Ovary (tissue), 9 donors: Measurements from ENCODE around the gene THTPA. TPM values are rescaled to one million over a fixed set of nuclear protein-coding genes. Genes with fewer than 3 reads are reported as not detected.

Experiments used
- DNase-seq, 5 donors: peaks; one replicate each; pipeline ENCODE4 v3.0.0-alpha.2; 2019 to 2020
- H3K27ac ChIP-seq, 2 donors: fragments of 200-600 bp; one replicate each; pipeline versions ENCODE4 v1.5.1 to v1.8.0; 2019 to 2022
- H3K27me3 ChIP-seq: fragments of 200-600 bp; one replicate; pipeline ENCODE4 v1.8.0; 2022
- H3K36me3 ChIP-seq: fragments of 200-600 bp; sonication (generic); one replicate; pipeline ENCODE4 v1.5.1; 2019
- H3K4me1 ChIP-seq: one replicate; pipeline ENCODE4 v1.8.1; 2013; ENCODE audit warnings: mild to moderate bottlenecking, moderate library complexity; ENCODE audit not compliant: insufficient read depth
- H3K4me3 ChIP-seq: fragments of 200-600 bp; sonication (generic); one replicate; pipeline ENCODE4 v1.5.1; 2017
- H3K9me3 ChIP-seq, 2 donors: fragments of 200-600 bp in 1 of 2; sonication (generic) in 1 of 2; one replicate each; pipeline versions ENCODE4 v1.5.1 to v1.8.1; 2013 to 2019; ENCODE audit warnings: mild to moderate bottlenecking in 1 of 2, moderate library complexity in 1 of 2
- CTCF ChIP-seq, 3 donors: fragments of 450-650 bp in 2 of 3; fragments of 200-600 bp in 1 of 3; IDR thresholded peaks; one replicate each; pipeline versions ENCODE4 v1.5.1 to v1.8.0; 2016 to 2022; ENCODE audit warnings: antibody characterized with exemption in 3 of 3, mild to moderate bottlenecking in 1 of 3
- EP300 ChIP-seq: sonication (generic); formaldehyde crosslinking; IDR thresholded peaks from one replicate; pipeline ENCODE4 v1.6.1; 2017; ENCODE audit warnings: antibody characterized with exemption
- POLR2A ChIP-seq: fragments of 450-650 bp; IDR thresholded peaks from one replicate; pipeline ENCODE4 v1.6.1; 2017; ENCODE audit warnings: antibody characterized with exemption, mild to moderate bottlenecking, moderate library complexity
- WGBS, 3 donors: extraction: QIAGEN DNeasy Blood & Tissue Kit in 1 of 3; methylation state at CpG; one replicate each; pipeline versions ENCODE4 v1.1.5 to v1.1.7; 2013 to 2017; 5-methylcytosine and 5-hydroxymethylcytosine counted together
- intact Hi-C, 4 donors: fragments of 100-400 bp; cut with DNase I; formaldehyde crosslinking; loops; one replicate each; pipeline versions ENCODE4 v1.11.0 to v1.15.1; 2022 to 2023
- polyA plus RNA-seq, 2 donors: library from polyadenylated mRNA; stranded (reverse); fragments of 200-250 nt in 1 of 2; fragments of 350-450 nt in 1 of 2; fragmentation: Illumina TruSeq in 1 of 2; extraction: RNeasy Lipid Tissue Mini Kit (QIAGEN cat#74804) in 1 of 2; gene quantifications; one replicate each; pipeline ENCODE4 v1.2.3, GENCODE V29; 2013 to 2014
- total RNA-seq, 7 donors: library from RNA; depleted of rRNA in 2 of 7; stranded (reverse); fragments of >200 nt in 2 of 7; fragmentation: NEBNext Ultra II Directional in 3 of 7; extraction: Animal tissue kit (Norgen Biotek cat#: 25700) in 3 of 7; gene quantifications; one replicate each; pipeline versions ENCODE4 v1.1.0 to v1.2.4, GENCODE V29; 2016 to 2023
- donor health status: DM: no; HTN: no; CAD: no; lungs with moderate emphysema.
- donor health status: DM: no; HTN: no; CAD: no.
- donor health status: Bipolar disorder and iron deficiency.
- donor health status: DM: yes; HTN: yes; CAD: no.
- donor health status: DM: no; HTN: no; CAD: no.
- donor health status: DM: yes; HTN: yes; CAD: no.

Gene THTPA
- total and polyA plus RNA-seq, 9 donors: 11.5 to 22.3 (median 19.4) TPM

GRCh38 chr14:23525611-23526010 lies 30.5 kb upstream of the THTPA start:
- Histone ChIP-seq H3K4me3 (no peak overlapping the region), H3K36me3 (no peaks in the 10 kb centered on the region), H3K27me3 (no peaks in the 10 kb centered on the region), H3K9me3 (no peaks in the 10 kb centered on the region), H3K4me1 (no peaks in the 10 kb centered on the region), H3K27ac (no peak overlapping the region)
- intact Hi-C loops: no loop called here
- no peak for DNase-seq
- TF ChIP-seq EP300 (no peak), POLR2A (no peak), CTCF (IDR thresholded peaks at IDR 0.05) (no peak)
- 81 to 84% (median 83%) methylated on average over 8 of the region's 8 CpGs for WGBS, 3 donors

GRCh38 chr14:23528555-23528954 lies 27.5 kb upstream of the THTPA start:
- H3K27me3 ChIP-seq: no peaks in the 10 kb centered on the region
- DNase-seq: no peak
- H3K36me3 ChIP-seq: no peaks in the 10 kb centered on the region
- H3K4me1 ChIP-seq: no peaks in the 10 kb centered on the region
- no peak overlapping the region for H3K27ac ChIP-seq
- H3K9me3 ChIP-seq: no peaks in the 10 kb centered on the region
- intact Hi-C loops: no loop called here
- TF ChIP-seq CTCF (IDR thresholded peaks at IDR 0.05): no peak
- TF ChIP-seq POLR2A: no peak
- TF ChIP-seq EP300: no peak
- WGBS, 3 donors: 53 to 75% (median 73%) methylated on average over 1 of the region's 1 CpG
- H3K4me3 ChIP-seq: no peak overlapping the region

GRCh38 chr14:23529016-23529415 lies 27.1 kb upstream of the THTPA start:
- Histone ChIP-seq H3K36me3 (no peaks in the 10 kb centered on the region), H3K27ac (no peak overlapping the region)
- TF ChIP-seq POLR2A: no peak
- TF ChIP-seq EP300: no peak
- TF ChIP-seq CTCF (IDR thresholded peaks at IDR 0.05): no peak

GRCh38 chr14:23530375-23531055 lies 25.6 kb upstream of the THTPA start:
- no peaks in the 10 kb centered on the region for H3K36me3 ChIP-seq
- intact Hi-C loops: loop anchor here in 1 of 4 donors (10.0 kb wide), 1 partner anchor 46 kb away; no protein-coding TSS in a partner anchor
- H3K9me3 ChIP-seq: no peaks in the 10 kb centered on the region
- no peak overlapping the region for H3K27ac ChIP-seq
- H3K27me3 ChIP-seq: no peaks in the 10 kb centered on the region
- H3K4me1 ChIP-seq: no peaks in the 10 kb centered on the region
- H3K4me3 ChIP-seq: no peak overlapping the region
- no peak for TF ChIP-seq EP300
- no peak for DNase-seq
- 68 to 71% (median 70%) methylated on average over 10 of the region's 10 CpGs for WGBS, 3 donors

More at GRCh38 chr14:23529016-23529415, 27.1 kb upstream of the THTPA start:
- WGBS, 3 donors: 73 to 85% (median 76%) methylated on average over 3 of the region's 3 CpGs
- H3K4me1 ChIP-seq: no peaks in the 10 kb centered on the region
- H3K27me3 ChIP-seq: no peaks in the 10 kb centered on the region
- DNase-seq: no peak
- H3K4me3 ChIP-seq: no peak overlapping the region
- H3K9me3 ChIP-seq: no peaks in the 10 kb centered on the region
- intact Hi-C loops: no loop called here

- 87 to 93% (median 88%) methylated on average over 12 of the region's 12 CpGs for WGBS, 3 donors
- H3K9me3 ChIP-seq: no peaks in the 10 kb centered on the region
- DNase-seq: no peak
- H3K4me1 ChIP-seq: no peaks in the 10 kb centered on the region
- H3K27ac ChIP-seq: no peak overlapping the region
- no peak overlapping the region for H3K4me3 ChIP-seq
- H3K27me3 ChIP-seq: no peaks in the 10 kb centered on the region
- intact Hi-C loops: loop anchor here in 1 of 4 donors (10.0 kb wide), 1 partner anchor 47 kb away; no protein-coding TSS in a partner anchor
- TF ChIP-seq POLR2A (no peak), EP300 (no peak), CTCF (IDR thresholded peaks at IDR 0.05) (no peak)
- H3K36me3 ChIP-seq: no peaks in the 10 kb centered on the region
Observed at GRCh38 chr14:23531391-23531790, 24.7 kb upstream of the THTPA start.
